ENCODE data around the gene OVCH1. TPM values are rescaled to one million over a fixed set of nuclear protein-coding genes. Genes with fewer than 3 reads are reported as not detected.

OVCH1 gene
- total RNA-seq, 1 experiment from 2014 or later, result 0.04 TPM

GRCh38 chr12:29510591-29511185 is 13.2 kb upstream of the OVCH1 start:
- ATAC-seq, result peak; percentile 34; the same call in 1 of the 2 replicates
- POLR2A ChIA-PET, result no interaction called here
- H3K36me3 Mint-ChIP-seq, result peaks cover 6% of the 10 kb centered on the region; the same call in 1 of the 2 replicates
- no peaks in the 10 kb centered on the region for H3K9me3 Mint-ChIP-seq
- DNase-seq (ENCODE audit: low spot score), result no peak
- CTCF ChIA-PET, result interaction anchor here (0.8 kb wide), 1 partner anchor 209 kb away, joined by 3 read pairs; no protein-coding TSS in a partner anchor
- H3K27ac Mint-ChIP-seq, result peak overlapping the region; percentile 48; the same call in 1 of the 2 replicates
- no peak overlapping the region for H3K4me3 Mint-ChIP-seq
- TF ChIP-seq FOXP1 (CRISPR knock-in tag; IDR thresholded peaks at IDR 0.05; ENCODE audit: borderline replicate concordance) (no peak), TEAD1 (CRISPR knock-in tag; IDR thresholded peaks at IDR 0.05) (no peak), ZBTB21 (CRISPR knock-in tag; IDR thresholded peaks at IDR 0.05; ENCODE audit: borderline replicate concordance) (no peak), ZNF512 (CRISPR knock-in tag; IDR thresholded peaks at IDR 0.05; ENCODE audit: borderline replicate concordance) (no peak), CDX4 (CRISPR knock-in tag; IDR thresholded peaks at IDR 0.05; ENCODE audit: borderline replicate concordance) (no peak), JAZF1 (CRISPR knock-in tag; IDR thresholded peaks at IDR 0.05) (no peak), SOX15 (CRISPR knock-in tag; IDR thresholded peaks at IDR 0.05) (no peak), USF1 (CRISPR knock-in tag; IDR thresholded peaks at IDR 0.05) (no peak), MLX (CRISPR knock-in tag; IDR thresholded peaks at IDR 0.05) (no peak)
- H3K27me3 Mint-ChIP-seq (ENCODE audit: low read depth), result no peaks in the 10 kb centered on the region
- H3K4me1 Mint-ChIP-seq, result peaks cover 2% of the 10 kb centered on the region; the same call in 1 of the 2 replicates

- Mint-ChIP-seq H3K27ac (no peak overlapping the region), H3K27me3 (ENCODE audit: low read depth) (no peaks in the 10 kb centered on the region), H3K36me3 (peaks cover 6% of the 10 kb centered on the region; the same call in 1 of the 2 replicates), H3K4me1 (peaks cover 7% of the 10 kb centered on the region), H3K4me3 (no peak overlapping the region), H3K9me3 (no peaks in the 10 kb centered on the region)
- ChIA-PET CTCF (no interaction called here), POLR2A (no interaction called here)
- DNase-seq (ENCODE audit: low spot score) (no peak), ATAC-seq (no peak)
- TF ChIP-seq ZNF396 (CRISPR knock-in tag; IDR thresholded peaks at IDR 0.05; ENCODE audit: borderline replicate concordance) (no peak), PRRX2 (CRISPR knock-in tag; IDR thresholded peaks at IDR 0.05) (no peak), ZBTB43 (CRISPR knock-in tag; IDR thresholded peaks at IDR 0.05) (no peak), CREM (CRISPR knock-in tag; IDR thresholded peaks at IDR 0.05) (no peak), ZNF425 (CRISPR knock-in tag; conservative IDR thresholded peaks at IDR 0.05) (no peak), ATF6 (CRISPR knock-in tag; IDR thresholded peaks at IDR 0.05) (no peak), TEAD1 (CRISPR knock-in tag; IDR thresholded peaks at IDR 0.05) (no peak), ZNF532 (CRISPR knock-in tag; IDR thresholded peaks at IDR 0.05; ENCODE audit: borderline replicate concordance) (no peak), TCF7 (CRISPR knock-in tag; IDR thresholded peaks at IDR 0.05; ENCODE audit: low read depth) (no peak), ZNF671 (CRISPR knock-in tag; IDR thresholded peaks at IDR 0.05) (no peak), ZNF512 (CRISPR knock-in tag; IDR thresholded peaks at IDR 0.05; ENCODE audit: borderline replicate concordance) (no peak)
These were observed 12.0 kb upstream of the OVCH1 start for GRCh38 chr12:29509503-29509902.
